Spleen (tissue), 7 donors: ENCODE data around the gene DDX54.

Experiments
- POLR2AphosphoS5 ChIP-seq, 3 donors: sonication (generic); formaldehyde crosslinking; IDR thresholded peaks; one replicate each; pipeline ENCODE4 v1.5.1; 2017; ENCODE audit warnings: antibody characterized with exemption in 3 of 3
- TF ChIP-seq, protein P1 (sequence below), 11 experiments: fragments of 200-600 bp in 7 of 11; fragments of 450-650 bp in 4 of 11; sonication (generic) in 4 of 11; IDR thresholded peaks in 8 of 11; conservative IDR thresholded peaks in 3 of 11; 1 replicate in 7 of 11; 2 replicates in 4 of 11; pipeline versions ENCODE4 v1.4.0 to v1.8.0; 2016 to 2021; ENCODE audit warnings: antibody characterized with exemption in 11 of 11, inconsistent platforms in 4 of 11, mild to moderate bottlenecking in 1 of 11
- donor health status: DM: no; HTN: no; CAD: no; lungs with moderate emphysema.
- donor health status: DM: no; HTN: no; CAD: no.
- donor health status: DM: no; HTN: no; CAD: no.

DNA sequence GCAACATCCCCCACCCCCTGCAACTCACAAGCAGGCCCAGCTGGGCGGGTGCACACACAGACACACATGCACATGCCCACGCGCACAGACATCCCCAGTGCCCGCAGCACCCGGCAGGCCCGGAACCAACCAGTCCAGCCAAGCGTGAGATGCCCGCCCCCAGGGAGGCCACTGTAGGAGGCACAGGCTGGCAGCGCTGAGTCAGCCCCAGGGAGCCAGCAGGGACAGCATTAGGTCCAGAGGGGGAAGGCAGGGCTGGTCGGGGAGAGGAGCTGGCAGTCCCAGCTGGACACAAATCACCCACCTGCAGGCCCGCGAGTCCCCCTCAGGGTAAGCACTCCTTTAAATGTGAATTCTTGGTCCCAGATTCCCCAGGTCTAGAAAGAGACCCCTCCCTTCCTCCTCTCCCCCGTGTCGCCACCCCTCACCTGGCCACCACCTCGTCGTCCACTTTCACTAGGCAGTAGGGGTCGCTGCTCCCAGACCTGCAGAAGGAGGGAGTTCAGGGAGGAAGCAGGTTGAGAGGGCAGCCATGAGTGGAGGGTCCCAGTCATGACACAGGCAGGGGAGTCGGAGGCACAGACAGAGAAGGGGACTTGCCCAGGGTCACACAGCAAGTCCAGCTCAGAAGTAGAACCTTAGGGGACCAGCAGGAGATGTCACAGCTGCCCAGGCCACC, 54.7 kb downstream of the DDX54 start:
- TF ChIP-seq, protein P1, sequence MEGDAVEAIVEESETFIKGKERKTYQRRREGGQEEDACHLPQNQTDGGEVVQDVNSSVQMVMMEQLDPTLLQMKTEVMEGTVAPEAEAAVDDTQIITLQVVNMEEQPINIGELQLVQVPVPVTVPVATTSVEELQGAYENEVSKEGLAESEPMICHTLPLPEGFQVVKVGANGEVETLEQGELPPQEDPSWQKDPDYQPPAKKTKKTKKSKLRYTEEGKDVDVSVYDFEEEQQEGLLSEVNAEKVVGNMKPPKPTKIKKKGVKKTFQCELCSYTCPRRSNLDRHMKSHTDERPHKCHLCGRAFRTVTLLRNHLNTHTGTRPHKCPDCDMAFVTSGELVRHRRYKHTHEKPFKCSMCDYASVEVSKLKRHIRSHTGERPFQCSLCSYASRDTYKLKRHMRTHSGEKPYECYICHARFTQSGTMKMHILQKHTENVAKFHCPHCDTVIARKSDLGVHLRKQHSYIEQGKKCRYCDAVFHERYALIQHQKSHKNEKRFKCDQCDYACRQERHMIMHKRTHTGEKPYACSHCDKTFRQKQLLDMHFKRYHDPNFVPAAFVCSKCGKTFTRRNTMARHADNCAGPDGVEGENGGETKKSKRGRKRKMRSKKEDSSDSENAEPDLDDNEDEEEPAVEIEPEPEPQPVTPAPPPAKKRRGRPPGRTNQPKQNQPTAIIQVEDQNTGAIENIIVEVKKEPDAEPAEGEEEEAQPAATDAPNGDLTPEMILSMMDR (IDR thresholded peaks at IDR 0.05 in 8 of 11, conservative IDR thresholded peaks at IDR 0.05 in 3 of 11) = no peak
- peak in 2 of 3 donors; percentile 38 to 49 for TF ChIP-seq POLR2AphosphoS5 (IDR thresholded peaks at IDR 0.05)
